ENCODE data around the gene C1orf159. TPM values are rescaled to one million over a fixed set of nuclear protein-coding genes. Genes with fewer than 3 reads are reported as not detected.

C1orf159 gene
- total and polyA plus RNA-seq, 2 of the 8 experiments (the other 6 are each of a cell fraction or from before 2014, with no cell fraction given) = 10.0 to 10.9 TPM

DNA sequence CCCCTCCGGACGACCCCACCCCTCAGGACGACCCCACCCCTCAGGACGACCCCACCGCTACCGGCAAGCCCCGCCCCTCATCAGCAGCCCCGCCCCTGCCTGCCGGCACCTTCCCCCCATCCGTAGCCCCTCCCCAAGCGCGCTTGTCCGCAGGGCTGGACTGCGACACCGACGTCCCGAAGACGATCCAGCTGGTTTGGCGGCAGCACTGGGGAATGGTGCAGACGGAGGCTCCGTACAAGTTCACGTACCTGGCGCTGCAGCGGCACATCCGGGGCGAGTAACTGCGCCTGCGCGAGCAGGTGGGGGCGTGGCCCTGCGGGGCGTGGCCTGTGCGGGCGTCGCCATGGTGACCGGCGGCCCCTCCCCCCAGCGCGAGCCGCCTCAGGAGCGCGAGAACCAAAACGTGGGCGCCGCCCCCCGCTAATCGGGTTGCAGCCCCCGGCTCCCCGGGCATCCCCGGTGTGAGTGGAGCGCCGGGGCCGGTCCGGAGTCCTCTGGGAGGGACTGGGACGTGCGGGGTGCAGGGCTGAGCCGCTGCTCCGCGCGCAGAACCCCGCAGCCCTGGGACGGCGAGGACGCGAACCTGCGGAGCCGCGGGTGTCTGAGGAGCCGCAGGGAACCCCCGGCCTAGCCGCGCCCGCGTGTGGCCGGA lies 46.7 kb downstream of the C1orf159 start (continued):
- TF ChIP-seq, protein P1, sequence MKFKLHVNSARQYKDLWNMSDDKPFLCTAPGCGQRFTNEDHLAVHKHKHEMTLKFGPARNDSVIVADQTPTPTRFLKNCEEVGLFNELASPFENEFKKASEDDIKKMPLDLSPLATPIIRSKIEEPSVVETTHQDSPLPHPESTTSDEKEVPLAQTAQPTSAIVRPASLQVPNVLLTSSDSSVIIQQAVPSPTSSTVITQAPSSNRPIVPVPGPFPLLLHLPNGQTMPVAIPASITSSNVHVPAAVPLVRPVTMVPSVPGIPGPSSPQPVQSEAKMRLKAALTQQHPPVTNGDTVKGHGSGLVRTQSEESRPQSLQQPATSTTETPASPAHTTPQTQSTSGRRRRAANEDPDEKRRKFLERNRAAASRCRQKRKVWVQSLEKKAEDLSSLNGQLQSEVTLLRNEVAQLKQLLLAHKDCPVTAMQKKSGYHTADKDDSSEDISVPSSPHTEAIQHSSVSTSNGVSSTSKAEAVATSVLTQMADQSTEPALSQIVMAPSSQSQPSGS (IDR thresholded peaks at IDR 0.05; ENCODE audit: low read length) = no peak

Data from H1 (cell line).